ENCODE data around the gene CNTNAP2.

GRCh38 chr7:147777309-147777708 lies 1660.7 kb downstream of the CNTNAP2 start:
- TF ChIP-seq CTCF (IDR thresholded peaks at IDR 0.05): no peak
- TF ChIP-seq POLR2A (IDR thresholded peaks at IDR 0.05): no peak

Data from lower leg skin (tissue), 3 donors.